Lower leg skin (tissue), 4 donors: ENCODE results near the gene ORC6. TPM values are rescaled to one million over a fixed set of nuclear protein-coding genes. Genes with fewer than 3 reads are reported as not detected.

Source experiments
- DNase-seq, 2 donors: peaks; one replicate each; pipeline ENCODE4 v3.0.0-alpha.2; 2019; ENCODE audit warnings: low spot score in 2 of 2
- H3K4me3 ChIP-seq: fragments of 200-600 bp; sonication (generic); 2 replicates; pipeline ENCODE4 v1.5.1; 2017; ENCODE audit warnings: mild to moderate bottlenecking, low read depth; ENCODE audit not compliant: poor library complexity, severe bottlenecking
- CTCF ChIP-seq, 3 donors: fragments of 450-650 bp; IDR thresholded peaks; one replicate each; pipeline ENCODE4 v1.5.1; 2016; ENCODE audit warnings: antibody characterized with exemption in 3 of 3, mild to moderate bottlenecking in 3 of 3, moderate library complexity in 2 of 3
- POLR2A ChIP-seq, 2 donors: fragments of 450-650 bp; IDR thresholded peaks; one replicate each; pipeline ENCODE4 v1.6.1; 2016 to 2017; ENCODE audit warnings: antibody characterized with exemption in 2 of 2, mild to moderate bottlenecking in 1 of 2, moderate library complexity in 1 of 2
- WGBS, 2 donors: methylation state at CpG; one replicate each; pipeline ENCODE4 v1.1.5; 2018; 5-methylcytosine and 5-hydroxymethylcytosine counted together
- intact Hi-C: fragments of 100-400 bp; cut with DNase I; formaldehyde crosslinking; loops from one replicate; pipeline ENCODE4 v1.15.0; 2023; ENCODE audit warnings: low total_unique reads
- total RNA-seq, 4 donors: library from RNA; depleted of rRNA; stranded (reverse); fragments of >200 nt; gene quantifications; one replicate each; pipeline ENCODE4 v1.1.0, GENCODE V29; 2016

Gene ORC6
- total RNA-seq, 4 donors from 2014 or later, result 0.49 to 1.5 (median 1.2) TPM; not detected in 1

- WGBS, 2 donors, result 78 to 80% methylated on average over 4 of the region's 4 CpGs
- H3K4me3 ChIP-seq, result no peak overlapping the region
- no peak for TF ChIP-seq POLR2A (IDR thresholded peaks at IDR 0.05)
- no peak for TF ChIP-seq CTCF (IDR thresholded peaks at IDR 0.05)
- intact Hi-C loops, result no loop called here
- no peak for DNase-seq
Measured at GRCh38 chr16:46721885-46722284, 32.4 kb downstream of the ORC6 start.

- TF ChIP-seq POLR2A (IDR thresholded peaks at IDR 0.05) (no peak), CTCF (IDR thresholded peaks at IDR 0.05) (no peak)
- WGBS, 2 donors, result 86 to 92% methylated on average over 7 of the region's 7 CpGs
- no peak overlapping the region for H3K4me3 ChIP-seq
- peak in 1 of 2 donors; percentile 66 for DNase-seq
- intact Hi-C loops, result no loop called here
Measured at GRCh38 chr16:46727184-46727583, 37.7 kb downstream of the ORC6 start.

- 90 to 92% methylated on average over 9 of the region's 9 CpGs for WGBS, 2 donors
- intact Hi-C loops, result no loop called here
- no peak overlapping the region for H3K4me3 ChIP-seq
- DNase-seq, result peak in 1 of 2 donors; percentile 60
- TF ChIP-seq POLR2A (IDR thresholded peaks at IDR 0.05) (no peak), CTCF (IDR thresholded peaks at IDR 0.05) (no peak)
Measured at GRCh38 chr16:46727630-46728029, 38.2 kb downstream of the ORC6 start.

- no peak overlapping the region for H3K4me3 ChIP-seq
- intact Hi-C loops, result no loop called here
- WGBS, 2 donors, result 84 to 85% methylated on average over 14 of the region's 14 CpGs
- DNase-seq, result peak in 1 of 2 donors; percentile 73
- TF ChIP-seq POLR2A (IDR thresholded peaks at IDR 0.05), result no peak
Measured at GRCh38 chr16:46728806-46729205, 39.3 kb downstream of the ORC6 start.

GRCh38 chr16:46729326-46729995 is 40.0 kb downstream of the ORC6 start:
- WGBS, 2 donors, result 82 to 83% methylated on average over 7 of the region's 7 CpGs
- peak in 1 of 2 donors; percentile 63 for DNase-seq
- TF ChIP-seq CTCF (IDR thresholded peaks at IDR 0.05) (no peak), POLR2A (IDR thresholded peaks at IDR 0.05) (no peak)
- H3K4me3 ChIP-seq, result no peak overlapping the region
- intact Hi-C loops, result no loop called here

GRCh38 chr16:46730126-46730525 is 40.7 kb downstream of the ORC6 start:
- TF ChIP-seq CTCF (IDR thresholded peaks at IDR 0.05), result no peak
- TF ChIP-seq POLR2A (IDR thresholded peaks at IDR 0.05), result no peak
- peak in 1 of 2 donors; percentile 81 for DNase-seq
- intact Hi-C loops, result no loop called here
- H3K4me3 ChIP-seq, result no peak overlapping the region
- WGBS, 2 donors, result 92 to 93% methylated on average over 8 of the region's 8 CpGs
